IMR-90 (cell line): ENCODE results near the gene EFHC1. TPM values are rescaled to one million over a fixed set of nuclear protein-coding genes. Genes with fewer than 3 reads are reported as not detected.

Experiments used
- ATAC-seq: fragments of 200-7000 bp; cut with Tn5 transposase; 2 replicates; pipeline ENCODE4 v1.9.1; 2020; ENCODE audit warnings: low read depth, mild to moderate bottlenecking, moderate library complexity
- BruUV-seq: library from RNA; stranded (reverse); fragments of 400-500 nt; replicated peaks from 2 replicates; lab custom pipeline; 2021; lab: Mats Ljungman, UMichigan
- CTCF ChIA-PET: fragments of 300-600 bp; formaldehyde crosslinking; extraction: SDS; loops from one replicate; lab custom pipeline; 2021; ENCODE audit warnings: antibody characterized with exemption; lab: Yijun Ruan, JAX
- POLR2A ChIA-PET: fragments of 300-600 bp; sonication (Branson Sonifier 250); formaldehyde crosslinking; loops from one replicate; lab custom pipeline; 2022; ENCODE audit warnings: antibody characterized with exemption; ENCODE audit not compliant: unreplicated experiment; lab: Charles Lee
- DNase-seq: peaks from one replicate; pipeline ENCODE4 v3.0.0; 2013
- H2AFZ ChIP-seq: replicated peaks from 2 replicates; pipeline ENCODE3; 2013; ENCODE audit warnings: low read length, mild to moderate bottlenecking; ENCODE audit not compliant: poor library complexity
- H2AK5ac ChIP-seq: 2 replicates; pipeline ENCODE4 v1.6.1; 2013; ENCODE audit warnings: low read depth, low read length, inconsistent platforms
- H2AK9ac ChIP-seq: replicated peaks from 2 replicates; pipeline ENCODE3; 2013; ENCODE audit warnings: mild to moderate bottlenecking, low read depth, low read length, moderate library complexity; ENCODE audit not compliant: poor library complexity
- H2BK120ac ChIP-seq: 2 replicates; pipeline ENCODE4 v1.6.1; 2013; ENCODE audit warnings: low read depth, low read length, inconsistent platforms
- H2BK15ac ChIP-seq: 3 replicates; pipeline ENCODE4 v1.6.1; 2013; ENCODE audit warnings: low read depth, low read length, inconsistent platforms
- H2BK20ac ChIP-seq: 2 replicates; pipeline ENCODE4 v1.6.1; 2013; ENCODE audit warnings: low read depth, mild to moderate bottlenecking, inconsistent platforms, low read length, moderate library complexity
- H2BK5ac ChIP-seq: 2 replicates; pipeline ENCODE4 v1.6.1; 2013; ENCODE audit warnings: mild to moderate bottlenecking, low read depth, low read length, inconsistent platforms; ENCODE audit not compliant: poor library complexity, severe bottlenecking
- H3K14ac ChIP-seq: replicated peaks from 2 replicates; pipeline ENCODE4 v1.6.1; 2013; ENCODE audit warnings: low read depth, low read length, inconsistent platforms
- H3K18ac ChIP-seq: 2 replicates; pipeline ENCODE4 v1.6.1; 2013; ENCODE audit warnings: low read depth, low read length, control low read depth
- H3K23ac ChIP-seq: 2 replicates; pipeline ENCODE4 v1.6.1; 2013; ENCODE audit warnings: low read depth, low read length, inconsistent platforms
- H3K27ac ChIP-seq: 2 replicates; pipeline ENCODE4 v1.5.1; 2013; ENCODE audit warnings: mild to moderate bottlenecking, control low read depth, low read length; ENCODE audit not compliant: insufficient read depth
- H3K27me3 ChIP-seq: 2 replicates; pipeline ENCODE4 v1.6.1; 2013; ENCODE audit warnings: low read length; ENCODE audit not compliant: control insufficient read depth, insufficient read depth
- H3K36me3 ChIP-seq: 2 replicates; pipeline ENCODE4 v1.6.1; 2013; ENCODE audit warnings: low read length, mixed read lengths; ENCODE audit not compliant: control insufficient read depth, insufficient read depth
- H3K4ac ChIP-seq: 2 replicates; pipeline ENCODE4 v1.6.1; 2013; ENCODE audit warnings: low read depth, low read length, inconsistent platforms
- H3K4me1 ChIP-seq: 2 replicates; pipeline ENCODE4 v1.6.1; 2013; ENCODE audit warnings: low read length, mixed read lengths; ENCODE audit not compliant: control insufficient read depth, insufficient read depth
- H3K4me2 ChIP-seq: 2 replicates; pipeline ENCODE4 v1.6.1; 2013; ENCODE audit warnings: low read depth, mild to moderate bottlenecking, control low read depth, low read length, moderate library complexity
- H3K4me3 ChIP-seq: 2 replicates; pipeline ENCODE4 v1.5.1; 2013; ENCODE audit warnings: low read depth, mild to moderate bottlenecking, control low read depth, low read length, moderate library complexity; ENCODE audit not compliant: insufficient read depth
- H3K56ac ChIP-seq: 2 replicates; pipeline ENCODE4 v1.6.1; 2013; ENCODE audit warnings: low read length, inconsistent platforms; ENCODE audit not compliant: insufficient read depth; ENCODE audit errors: extremely low read depth
- H3K79me1 ChIP-seq, 2 experiments: 2 replicates each; pipeline ENCODE4 v1.6.1; 2013; ENCODE audit warnings: low read length in 2 of 2, inconsistent platforms in 1 of 2, low read depth in 1 of 2
- H3K9ac ChIP-seq: 2 replicates; pipeline ENCODE4 v1.6.1; 2013; ENCODE audit warnings: low read depth, low read length, control low read depth
- H3K9me1 ChIP-seq: 2 replicates; pipeline ENCODE4 v1.6.1; 2013; ENCODE audit warnings: low read length, inconsistent platforms; ENCODE audit not compliant: insufficient read depth
- H3K9me3 ChIP-seq: 2 replicates; pipeline ENCODE4 v1.6.1; 2013; ENCODE audit warnings: low read length; ENCODE audit not compliant: control insufficient read depth, insufficient read depth
- H4K20me1 ChIP-seq: 2 replicates; pipeline ENCODE4 v1.6.1; 2013; ENCODE audit warnings: low read length, inconsistent platforms; ENCODE audit not compliant: insufficient read depth
- H4K5ac ChIP-seq: 2 replicates; pipeline ENCODE4 v1.6.1; 2013; ENCODE audit warnings: mild to moderate bottlenecking, low read depth, low read length, control low read depth
- H4K8ac ChIP-seq, 2 experiments: 2 replicates each; pipeline ENCODE4 v1.6.1; 2013; ENCODE audit warnings: low read depth in 2 of 2, low read length in 2 of 2, control low read depth in 1 of 2, inconsistent platforms in 1 of 2
- H4K91ac ChIP-seq: 2 replicates; pipeline ENCODE4 v1.6.1; 2013; ENCODE audit warnings: low read depth, low read length, inconsistent platforms; ENCODE audit not compliant: insufficient read depth
- BHLHE40 ChIP-seq: fragments of 150-350 bp; IDR thresholded peaks from 2 replicates; pipeline ENCODE4 v1.6.1; 2016; ENCODE audit warnings: mild to moderate bottlenecking, low read depth, low read length
- CEBPB ChIP-seq: IDR thresholded peaks from 2 replicates; pipeline ENCODE4 v1.6.1; 2012; ENCODE audit warnings: low read depth, low read length, improper control_type of control experiment
- CHD1 ChIP-seq: IDR thresholded peaks from 2 replicates; pipeline ENCODE4 v1.6.1; 2012; ENCODE audit warnings: low read depth, low read length, improper control_type of control experiment
- CTCF ChIP-seq: conservative IDR thresholded peaks from 2 replicates; pipeline ENCODE4 v1.5.1; 2012; ENCODE audit warnings: mild to moderate bottlenecking, low read depth, low read length, improper control_type of control experiment
- ELK1 ChIP-seq: fragments of 150-350 bp; IDR thresholded peaks from 2 replicates; pipeline ENCODE4 v1.6.1; 2016; ENCODE audit warnings: low read depth, mild to moderate bottlenecking, low read length, moderate library complexity, borderline replicate concordance
- FOS ChIP-seq: fragments of 150-350 bp; IDR thresholded peaks from 2 replicates; pipeline ENCODE4 v1.6.1; 2016; ENCODE audit warnings: low read depth, low read length
- MAFK ChIP-seq: IDR thresholded peaks from 2 replicates; pipeline ENCODE4 v1.6.1; 2012; ENCODE audit warnings: low read depth, low read length, improper control_type of control experiment
- MAZ ChIP-seq: IDR thresholded peaks from 2 replicates; pipeline ENCODE4 v1.6.1; 2012; ENCODE audit warnings: low read depth, mild to moderate bottlenecking, low read length, improper control_type of control experiment, moderate library complexity, borderline replicate concordance
- MXI1 ChIP-seq: IDR thresholded peaks from 2 replicates; pipeline ENCODE4 v1.6.1; 2012; ENCODE audit warnings: low read depth, mild to moderate bottlenecking, low read length, moderate library complexity, borderline replicate concordance
- NFE2L2 ChIP-seq: fragments of 150-350 bp; IDR thresholded peaks from 2 replicates; pipeline ENCODE4 v1.6.1; 2016; ENCODE audit warnings: low read depth, mild to moderate bottlenecking, low read length
- POLR2A ChIP-seq: IDR thresholded peaks from 2 replicates; pipeline ENCODE4 v1.6.1; 2012; ENCODE audit warnings: mild to moderate bottlenecking, low read depth, low read length
- RAD21 ChIP-seq: IDR thresholded peaks from 2 replicates; pipeline ENCODE4 v1.6.1; 2012; ENCODE audit warnings: low read length, improper control_type of control experiment
- RCOR1 ChIP-seq: IDR thresholded peaks from 2 replicates; pipeline ENCODE4 v1.6.1; 2012; ENCODE audit warnings: mild to moderate bottlenecking, low read length, improper control_type of control experiment; ENCODE audit not compliant: insufficient replicate concordance
- RFX5 ChIP-seq: IDR thresholded peaks from 2 replicates; pipeline ENCODE4 v1.8.0; 2012; ENCODE audit warnings: low read depth, mild to moderate bottlenecking, low read length, moderate library complexity
- SMC3 ChIP-seq: fragments of 150-350 bp; IDR thresholded peaks from 2 replicates; pipeline ENCODE4 v1.6.1; 2016; ENCODE audit warnings: low read depth, mild to moderate bottlenecking, antibody characterized with exemption, low read length, moderate library complexity
- WGBS, 2 experiments: methylation state at CpG; one replicate each; pipeline versions ENCODE4 v1.1.5 to v1.1.7; 2013; ENCODE audit warnings: missing lambda C conversion rate in 2 of 2; ENCODE audit not compliant: insufficient read length in 1 of 2; ENCODE audit errors: extremely low coverage in 2 of 2; 5-methylcytosine and 5-hydroxymethylcytosine counted together
- dilution Hi-C: fragments of 300-500 bp; cut with HindIII; formaldehyde crosslinking; loops from one replicate; pipeline ENCODE4 v1.14.3; 2018; ENCODE audit warnings: low sequenced_read_pairs; ENCODE audit not compliant: unreplicated experiment
- in situ Hi-C: fragments of 300-500 bp; cut with MboI; formaldehyde crosslinking; loops from 3 replicates; pipeline ENCODE4 v1.14.3; 2019; ENCODE audit warnings: low sequenced_read_pairs, inconsistent platforms, mixed read lengths
- intact Hi-C: fragments of 100-400 bp; cut with micrococcal nuclease; formaldehyde crosslinking; loops from 2 replicates; pipeline ENCODE4 v1.10.0; 2022
- polyA plus RNA-seq, 3 experiments: library from polyadenylated mRNA; depleted of rRNA; stranded (reverse); fragments of >200 nt; gene quantifications; 2 replicates each; pipeline ENCODE4 v1.2.3, GENCODE V29; 2012; ENCODE audit warnings: low replicate concordance in 1 of 3
- total RNA-seq: library from RNA; depleted of rRNA; stranded (reverse); fragments of >200 nt; gene quantifications from 2 replicates; pipeline ENCODE4 v1.2.3, GENCODE V29; 2012
- TF ChIP-seq, protein P1 (sequence below): fragments of 150-350 bp; IDR thresholded peaks from 2 replicates; pipeline ENCODE4 v1.6.1; 2017; ENCODE audit warnings: mild to moderate bottlenecking, antibody characterized with exemption, low read length, low read depth

The EFHC1 gene
- total and polyA plus RNA-seq, 2 of the 4 experiments (the other 2 are of a cell fraction), result 14.0 to 23.0 TPM

DNA sequence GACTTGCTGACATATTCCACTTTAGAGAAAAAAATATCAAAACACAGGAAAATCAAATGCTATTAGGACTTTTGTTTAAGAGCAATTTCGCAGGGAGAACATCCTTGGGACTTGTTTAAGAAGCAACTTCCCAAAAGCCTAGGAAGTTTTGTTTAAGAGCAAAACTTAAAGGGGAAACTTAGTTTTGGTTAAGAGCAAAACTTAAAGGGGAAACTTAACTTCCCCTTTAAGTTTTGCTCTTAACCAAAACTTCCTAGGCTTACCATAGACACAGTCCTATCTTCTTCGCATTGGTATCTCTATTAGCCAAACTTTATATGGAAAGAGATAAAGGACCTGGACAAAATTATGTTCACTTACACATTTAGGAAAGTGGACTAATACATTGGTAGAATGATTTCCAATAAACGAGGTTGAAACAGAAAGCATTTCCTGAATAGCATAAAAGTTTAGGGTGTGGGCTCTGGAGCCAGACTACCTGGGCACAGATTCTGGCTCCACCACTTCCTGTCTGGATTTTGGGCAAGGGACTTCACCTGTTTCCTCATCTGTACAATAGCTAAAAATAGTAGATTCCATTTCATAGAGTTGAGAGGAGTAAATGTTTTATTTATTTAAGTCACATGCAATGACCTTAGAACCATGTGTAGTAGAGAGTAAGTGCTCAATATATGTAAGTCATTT is 42.5 kb upstream of the EFHC1 start:
- no peak overlapping the region for H2AFZ ChIP-seq
- dilution Hi-C loops (no loop called here), in situ Hi-C loops (no loop called here), intact Hi-C loops (no loop called here)
- H3K56ac ChIP-seq, result no peak overlapping the region
- H3K14ac ChIP-seq, result no peak overlapping the region
- DNase-seq, result no peak
- CTCF ChIA-PET, result no interaction called here
- BruUV-seq, result no TSS peak
- H3K18ac ChIP-seq, result no peak overlapping the region
- H3K36me3 ChIP-seq, result peaks cover 2% of the 10 kb centered on the region; the same call in 1 of the 2 replicates
- H3K9me3 ChIP-seq, result no peaks in the 10 kb centered on the region
- no peak overlapping the region for H3K27ac ChIP-seq
- no peaks in the 10 kb centered on the region for H3K27me3 ChIP-seq
- WGBS, 2 experiments, result no CpG with 5 or more reads among the region's 3 CpGs
- no peak overlapping the region for H4K91ac ChIP-seq
- no peaks in the 10 kb centered on the region for H4K20me1 ChIP-seq
- ATAC-seq, result no peak
- H3K4me1 ChIP-seq, result no peaks in the 10 kb centered on the region
- no peak overlapping the region for H2BK5ac ChIP-seq
- no peak overlapping the region for H4K5ac ChIP-seq
- POLR2A ChIA-PET, result no interaction called here
- H3K79me1 ChIP-seq, result peaks cover 0 to 2% of the 10 kb centered on the region in 2 experiments; a peak in 1 of 4 replicates
- no peak overlapping the region for H2BK15ac ChIP-seq
- H3K4me2 ChIP-seq, result no peak overlapping the region
- no peak overlapping the region for H3K23ac ChIP-seq
- no peak overlapping the region for H3K4me3 ChIP-seq
- H4K8ac ChIP-seq, result no peak overlapping the region
- no peak overlapping the region for H2AK5ac ChIP-seq
- no peak overlapping the region for H3K9ac ChIP-seq
- no peak overlapping the region for H3K4ac ChIP-seq
- H2AK9ac ChIP-seq, result no peak overlapping the region
- no peaks in the 10 kb centered on the region for H3K9me1 ChIP-seq
- TF ChIP-seq POLR2A (no peak), MAFK (no peak), FOS (no peak), BHLHE40 (no peak), MXI1 (no peak), CTCF (no peak), CEBPB (no peak), SMC3 (no peak), RFX5 (no peak), CHD1 (no peak), MAZ (no peak), RCOR1 (no peak), ELK1 (no peak), RAD21 (no peak), NFE2L2 (no peak)
- TF ChIP-seq, protein P1, sequence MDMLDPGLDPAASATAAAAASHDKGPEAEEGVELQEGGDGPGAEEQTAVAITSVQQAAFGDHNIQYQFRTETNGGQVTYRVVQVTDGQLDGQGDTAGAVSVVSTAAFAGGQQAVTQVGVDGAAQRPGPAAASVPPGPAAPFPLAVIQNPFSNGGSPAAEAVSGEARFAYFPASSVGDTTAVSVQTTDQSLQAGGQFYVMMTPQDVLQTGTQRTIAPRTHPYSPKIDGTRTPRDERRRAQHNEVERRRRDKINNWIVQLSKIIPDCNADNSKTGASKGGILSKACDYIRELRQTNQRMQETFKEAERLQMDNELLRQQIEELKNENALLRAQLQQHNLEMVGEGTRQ, result no peak
- no peak overlapping the region for H2BK120ac ChIP-seq
- no peak overlapping the region for H2BK20ac ChIP-seq
